HG03432 (cell line): Measurements from ENCODE around the gene TCEAL8.
A peak's percentile ranks its signal among the peaks of the same experiment; 100 is the strongest.

ENCODE experiments used
- ATAC-seq: cut with Tn5 transposase; IDR thresholded peaks from one replicate; pipeline ENCODE4 v1.9.1; 2021; ENCODE audit warnings: mild to moderate bottlenecking, moderate library complexity; ENCODE audit not compliant: unreplicated experiment

The TCEAL8 gene

GRCh38 chrX:103215425-103215991, 39.4 kb downstream of the TCEAL8 start:
- ATAC-seq = peak; percentile 18

- ATAC-seq = peak; percentile 96
These were observed 40.0 kb downstream of the TCEAL8 start, which contains the start of gene BEX4 for GRCh38 chrX:103214870-103215424. Gene BEX4, plus strand, starts transcription at chrX:103215108. Its CDS starts 1,046 bp downstream, at chrX:103216154.

DNA sequence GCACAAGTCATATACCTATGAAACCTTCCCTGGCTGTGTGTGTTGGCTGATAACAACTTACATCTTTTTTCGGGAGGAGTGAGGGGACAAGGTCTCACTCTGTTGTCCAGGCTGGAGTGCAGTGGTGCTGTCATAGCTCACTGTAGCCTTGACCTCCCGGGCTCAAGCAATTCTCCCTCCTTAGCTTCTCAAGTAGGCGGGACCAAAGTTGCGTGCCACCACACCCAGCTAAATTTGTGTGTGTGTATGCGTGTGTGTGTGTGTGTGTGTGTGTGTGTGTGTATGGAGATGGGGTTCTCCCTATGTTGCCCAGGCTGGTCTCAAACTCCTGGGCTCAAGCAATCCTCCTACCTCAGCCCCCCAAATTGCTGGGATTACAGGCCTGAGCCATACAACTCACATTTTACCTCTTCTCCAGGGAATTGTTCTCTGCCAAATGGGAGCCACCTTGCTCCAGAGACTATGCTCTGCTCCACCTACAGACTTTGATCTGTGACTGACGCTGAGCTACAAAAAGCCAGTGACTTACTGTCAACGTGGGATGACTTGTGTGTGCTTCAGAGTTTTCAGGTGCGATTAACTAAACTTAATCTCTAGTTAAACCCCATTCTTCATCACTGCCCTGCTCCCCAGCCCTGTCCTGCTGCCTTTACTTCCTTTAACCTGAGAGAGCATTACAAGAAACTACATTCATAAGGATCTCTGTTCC, 42.1 kb downstream of the TCEAL8 start:
- ATAC-seq = no peak

- ATAC-seq = no peak
These were observed 43.8 kb downstream of the TCEAL8 start for GRCh38 chrX:103211012-103211715.

DNA sequence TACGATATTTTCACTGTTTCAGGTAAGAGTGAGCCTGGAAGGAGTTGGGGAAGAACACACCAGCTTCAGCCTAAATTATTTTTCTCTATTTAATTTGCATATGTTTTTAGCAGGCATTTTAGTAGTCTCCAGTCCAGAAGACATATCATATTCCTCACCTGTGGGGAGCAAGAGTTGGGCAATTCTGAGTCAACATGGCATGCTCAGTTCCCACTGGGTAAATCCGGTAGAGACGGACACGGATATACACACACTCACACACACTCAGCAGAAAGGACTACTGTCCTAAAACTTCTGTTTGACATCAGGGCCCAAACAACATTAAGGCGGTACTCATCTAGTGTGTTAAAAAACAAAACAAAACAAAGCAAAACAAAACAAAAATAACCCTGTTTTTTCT, 44.9 kb downstream of the TCEAL8 start:
- ATAC-seq = no peak
